Retina (tissue), 1 donor: ENCODE data around the gene KRTAP5-4.
"Not testable (repeated sequence)": the region's sequence is repeated elsewhere in the genome, so short reads cannot be mapped to it uniquely, and the experiment has no call there.

Experiments
- DNase-seq: peaks from one replicate; pipeline ENCODE4 v3.0.0-alpha.2; 2016

Gene KRTAP5-4

GRCh38 chr11:1652771-1653540 lies 31.0 kb upstream of the KRTAP5-4 start:
- peak; percentile 89 for DNase-seq

GRCh38 chr11:1652442-1652770 lies 30.5 kb upstream of the KRTAP5-4 start:
- no peak for DNase-seq

- DNase-seq = no peak
Measured at GRCh38 chr11:1652026-1652425, 30.1 kb upstream of the KRTAP5-4 start.

GRCh38 chr11:1651411-1651980 lies 29.6 kb upstream of the KRTAP5-4 start:
- no peak for DNase-seq

- DNase-seq = no peak
Measured at GRCh38 chr11:1650918-1651262, 29.0 kb upstream of the KRTAP5-4 start.

GRCh38 chr11:1650034-1650917 lies 28.3 kb upstream of the KRTAP5-4 start:
- no peak for DNase-seq

- DNase-seq = no peak
Measured at GRCh38 chr11:1648653-1649420, 26.9 kb upstream of the KRTAP5-4 start.

GRCh38 chr11:1647901-1648652 lies 26.1 kb upstream of the KRTAP5-4 start:
- no peak for DNase-seq

GRCh38 chr11:1646540-1646939 lies 24.6 kb upstream of the KRTAP5-4 start:
- DNase-seq = not testable (repeated sequence)

GRCh38 chr11:1645357-1645821 lies 23.5 kb upstream of the KRTAP5-4 start:
- no peak for DNase-seq

GRCh38 chr11:1644601-1645356 lies 22.8 kb upstream of the KRTAP5-4 start:
- DNase-seq = no peak

GRCh38 chr11:1643146-1643690 lies 21.3 kb upstream of the KRTAP5-4 start:
- DNase-seq = no peak

- DNase-seq = no peak
Measured at GRCh38 chr11:1642288-1643145, 20.6 kb upstream of the KRTAP5-4 start.

- no peak for DNase-seq
Measured at GRCh38 chr11:1641096-1641495, 19.2 kb upstream of the KRTAP5-4 start.

GRCh38 chr11:1640076-1640946 lies 18.4 kb upstream of the KRTAP5-4 start:
- peak; percentile 62 for DNase-seq

GRCh38 chr11:1639666-1640065 lies 17.7 kb upstream of the KRTAP5-4 start:
- no peak for DNase-seq

- no peak for DNase-seq
Measured at GRCh38 chr11:1639102-1639620, 17.2 kb upstream of the KRTAP5-4 start.

GRCh38 chr11:1638344-1638743 lies 16.4 kb upstream of the KRTAP5-4 start:
- no peak for DNase-seq

GRCh38 chr11:1637628-1638027 lies 15.7 kb upstream of the KRTAP5-4 start:
- DNase-seq = no peak
